Small intestine (tissue), 7 donors: ENCODE measurements around the gene GRAMD1B. TPM values are rescaled to one million over a fixed set of nuclear protein-coding genes. Genes with fewer than 3 reads are reported as not detected.
"Not testable (repeated sequence)": the region's sequence is repeated elsewhere in the genome, so short reads cannot be mapped to it uniquely, and the experiment has no call there.

Experiments used
- DNase-seq, 2 donors: peaks; one replicate each; pipeline versions ENCODE4 v3.0.0 to v3.0.0-alpha.2; 2013
- FAIRE-seq: peaks from 2 replicates; lab custom pipeline; 2012; peaks lifted over from hg19 to GRCh38; lab: Jason Lieb, UNC
- H3K27ac ChIP-seq, 3 donors: one replicate each; pipeline ENCODE4 v1.5.1; 2013; ENCODE audit warnings: low read length in 2 of 3, mild to moderate bottlenecking in 2 of 3, control low read depth in 1 of 3, inconsistent platforms in 1 of 3, low read depth in 1 of 3, moderate library complexity in 1 of 3
- H3K27me3 ChIP-seq, 3 donors: one replicate each; pipeline ENCODE4 v1.6.1; 2013; ENCODE audit warnings: low read length in 3 of 3, inconsistent platforms in 1 of 3; ENCODE audit not compliant: control insufficient read depth in 3 of 3, insufficient read depth in 3 of 3
- H3K36me3 ChIP-seq, 3 donors: one replicate each; pipeline ENCODE4 v1.6.1; 2013; ENCODE audit warnings: low read length in 3 of 3, inconsistent platforms in 1 of 3, low read depth in 1 of 3, mild to moderate bottlenecking in 1 of 3, moderate library complexity in 1 of 3; ENCODE audit not compliant: control insufficient read depth in 3 of 3, insufficient read depth in 2 of 3
- H3K4me1 ChIP-seq, 3 donors: one replicate each; pipeline ENCODE4 v1.6.1; 2013; ENCODE audit warnings: low read length in 2 of 3, inconsistent platforms in 1 of 3, low read depth in 1 of 3, mild to moderate bottlenecking in 1 of 3, moderate library complexity in 1 of 3; ENCODE audit not compliant: control insufficient read depth in 3 of 3, insufficient read depth in 2 of 3
- H3K4me3 ChIP-seq, 3 donors: one replicate each; pipeline ENCODE4 v1.5.1; 2013; ENCODE audit warnings: low read length in 3 of 3, control low read depth in 1 of 3, inconsistent platforms in 1 of 3, low read depth in 1 of 3, mild to moderate bottlenecking in 1 of 3, moderate library complexity in 1 of 3
- H3K9me3 ChIP-seq, 2 donors: one replicate each; pipeline ENCODE4 v1.6.1; 2013; ENCODE audit warnings: low read depth in 1 of 2, low read length in 1 of 2; ENCODE audit not compliant: control insufficient read depth in 2 of 2, insufficient read depth in 1 of 2
- WGBS, 3 donors: extraction: QIAGEN DNeasy Blood & Tissue Kit; methylation state at CpG; one replicate each; pipeline ENCODE4 v1.1.7; 2013; 5-methylcytosine and 5-hydroxymethylcytosine counted together
- polyA plus RNA-seq, 4 donors: library from polyadenylated mRNA; stranded (reverse) in 3 of 4; unstranded in 1 of 4; fragments of 200-250 nt in 3 of 4; fragments of 120-200 nt in 1 of 4; gene quantifications; one replicate each; pipeline versions ENCODE4 v1.2.1 to v1.2.3, GENCODE V29; 2013
- donor health status: healthy with polysubstance abuse.
- donor health status: control.
- donor health status: control.
- donor health status: Bipolar disorder and iron deficiency.
- donor health status: healthy.

Gene GRAMD1B
- polyA plus RNA-seq, 4 donors, result 37.8 to 75.6 (median 57.7) TPM

GRCh38 chr11:123562829-123563228, 132.8 kb downstream of the GRAMD1B start:
- H3K27me3 ChIP-seq, result no peaks in the 10 kb centered on the region
- H3K4me3 ChIP-seq, result no peak overlapping the region
- 88 to 92% (median 92%) methylated on average over 8 of the region's 8 CpGs for WGBS, 3 donors
- FAIRE-seq (no peak), DNase-seq (no peak)
- H3K4me1 ChIP-seq, result peaks cover 0 to 15% (median 0%) of the 10 kb centered on the region in 3 donors
- peaks cover 0 to 28% (median 0%) of the 10 kb centered on the region in 3 donors for H3K36me3 ChIP-seq
- H3K9me3 ChIP-seq, result no peaks in the 10 kb centered on the region
- H3K27ac ChIP-seq, result no peak overlapping the region

GRCh38 chr11:123564221-123564620, 134.2 kb downstream of the GRAMD1B start:
- DNase-seq (no peak), FAIRE-seq (no peak)
- no peak overlapping the region for H3K27ac ChIP-seq
- H3K27me3 ChIP-seq, result no peaks in the 10 kb centered on the region
- H3K4me3 ChIP-seq, result no peak overlapping the region
- peaks cover 0 to 15% (median 0%) of the 10 kb centered on the region in 3 donors for H3K4me1 ChIP-seq
- H3K36me3 ChIP-seq, result peaks cover 0 to 31% (median 0%) of the 10 kb centered on the region in 3 donors
- H3K9me3 ChIP-seq, result no peaks in the 10 kb centered on the region
- WGBS, 3 donors, result 94 to 98% (median 94%) methylated on average over 3 of the region's 3 CpGs

- H3K4me3 ChIP-seq, result no peak overlapping the region
- DNase-seq (no peak), FAIRE-seq (no peak)
- H3K9me3 ChIP-seq, result no peaks in the 10 kb centered on the region
- H3K4me1 ChIP-seq, result peaks cover 0 to under 1% (median 0%) of the 10 kb centered on the region in 3 donors
- no peak overlapping the region for H3K27ac ChIP-seq
- 77 to 81% (median 79%) methylated on average over 4 of the region's 4 CpGs for WGBS, 3 donors
- H3K27me3 ChIP-seq, result no peaks in the 10 kb centered on the region
- peaks cover 0 to 21% (median 0%) of the 10 kb centered on the region in 3 donors for H3K36me3 ChIP-seq
These were observed 136.8 kb downstream of the GRAMD1B start for GRCh38 chr11:123566852-123567251.

- FAIRE-seq (no peak), DNase-seq (no peak)
- Histone ChIP-seq H3K4me3 (no peak overlapping the region), H3K27ac (no peak overlapping the region), H3K27me3 (no peaks in the 10 kb centered on the region), H3K36me3 (peaks cover 0 to 17% (median 0%) of the 10 kb centered on the region in 3 donors), H3K4me1 (no peaks in the 10 kb centered on the region), H3K9me3 (no peaks in the 10 kb centered on the region)
- 84 to 100% (median 96%) methylated on average over 1 of the region's 1 CpG for WGBS, 3 donors
These were observed 137.4 kb downstream of the GRAMD1B start for GRCh38 chr11:123567466-123567865.

GRCh38 chr11:123568367-123568870, 138.3 kb downstream of the GRAMD1B start:
- WGBS, 3 donors, result 71 to 75% (median 73%) methylated on average over 7 of the region's 7 CpGs
- DNase-seq (no peak), FAIRE-seq (no peak)
- no peaks in the 10 kb centered on the region for H3K9me3 ChIP-seq
- no peaks in the 10 kb centered on the region for H3K4me1 ChIP-seq
- H3K27me3 ChIP-seq, result no peaks in the 10 kb centered on the region
- no peak overlapping the region for H3K27ac ChIP-seq
- peaks cover 0 to 17% (median 0%) of the 10 kb centered on the region in 3 donors for H3K36me3 ChIP-seq
- no peak overlapping the region for H3K4me3 ChIP-seq

- Histone ChIP-seq H3K4me1 (no peaks in the 10 kb centered on the region), H3K36me3 (peaks cover 0 to 16% (median 0%) of the 10 kb centered on the region in 3 donors), H3K27ac (no peak overlapping the region), H3K27me3 (no peaks in the 10 kb centered on the region), H3K9me3 (no peaks in the 10 kb centered on the region), H3K4me3 (no peak overlapping the region)
- DNase-seq, result no peak
- WGBS, 3 donors, result 91 to 92% (median 92%) methylated on average over 5 of the region's 5 CpGs
- no peak for FAIRE-seq
These were observed 139.3 kb downstream of the GRAMD1B start for GRCh38 chr11:123569393-123569792.

- Histone ChIP-seq H3K4me1 (no peaks in the 10 kb centered on the region), H3K36me3 (peaks cover 0 to 14% (median 0%) of the 10 kb centered on the region in 3 donors), H3K27ac (no peak overlapping the region), H3K4me3 (no peak overlapping the region), H3K27me3 (no peaks in the 10 kb centered on the region), H3K9me3 (no peaks in the 10 kb centered on the region)
- no peak for DNase-seq
- 75 to 88% (median 83%) methylated on average over 9 of the region's 9 CpGs for WGBS, 3 donors
- FAIRE-seq, result no peak
These were observed 141.0 kb downstream of the GRAMD1B start for GRCh38 chr11:123570939-123571580.

GRCh38 chr11:123572791-123573190, 142.7 kb downstream of the GRAMD1B start:
- not testable (repeated sequence) for DNase-seq, H3K4me3 ChIP-seq, FAIRE-seq, H3K27ac ChIP-seq, H3K9me3 ChIP-seq, H3K4me1 ChIP-seq, H3K27me3 ChIP-seq
- peaks cover 0 to 17% (median 0%) of the 10 kb centered on the region in 3 donors for H3K36me3 ChIP-seq
- 95 to 98% (median 96%) methylated on average over 18 to 21 of the region's 21 CpGs for WGBS, 3 donors
